ENCODE results near the gene TUBGCP5.
"Not testable (repeated sequence)": the region's sequence is repeated elsewhere in the genome, so short reads cannot be mapped to it uniquely, and the experiment has no call there.

Gene TUBGCP5

DNA sequence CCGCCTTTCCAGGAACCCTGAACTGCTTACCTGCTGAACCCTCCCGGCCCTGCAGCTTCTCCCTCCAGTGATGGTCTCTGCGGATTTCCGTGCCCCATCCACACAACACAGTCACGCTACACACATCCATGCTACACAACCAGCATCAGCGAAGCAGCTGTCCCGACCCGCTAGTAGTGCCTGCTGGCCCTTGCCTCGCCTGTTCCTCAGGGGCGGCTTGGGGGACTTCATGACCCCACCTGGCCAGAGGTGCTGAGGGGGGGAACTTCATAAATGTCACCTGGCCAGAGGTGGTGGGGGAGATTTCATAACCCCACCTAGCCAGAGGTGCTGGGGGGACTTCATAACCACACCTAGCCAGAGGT lies 530 bp upstream of the TUBGCP5 start:
- no peak for DNase-seq

DNA sequence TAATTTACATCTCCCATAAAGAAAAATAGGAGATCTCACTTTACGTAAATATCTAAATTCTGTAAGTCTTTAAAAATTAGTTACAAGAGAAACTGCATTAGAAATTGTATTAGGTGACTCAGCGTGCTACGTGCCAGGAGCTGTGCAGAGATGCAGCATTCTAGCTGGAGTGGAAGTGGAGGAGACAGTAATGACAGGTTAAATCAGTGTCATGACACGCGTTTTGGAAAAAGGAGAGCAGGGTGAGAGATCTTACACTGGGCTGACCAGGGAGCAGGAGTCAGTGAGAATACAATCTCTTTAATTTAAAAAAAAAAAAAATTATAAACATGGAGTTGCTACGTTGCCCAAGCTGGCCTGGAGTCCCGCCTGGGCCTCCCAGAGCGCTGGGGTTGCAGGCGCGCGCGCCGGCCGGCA lies 635 bp downstream of the TUBGCP5 start:
- no peak for DNase-seq

DNA sequence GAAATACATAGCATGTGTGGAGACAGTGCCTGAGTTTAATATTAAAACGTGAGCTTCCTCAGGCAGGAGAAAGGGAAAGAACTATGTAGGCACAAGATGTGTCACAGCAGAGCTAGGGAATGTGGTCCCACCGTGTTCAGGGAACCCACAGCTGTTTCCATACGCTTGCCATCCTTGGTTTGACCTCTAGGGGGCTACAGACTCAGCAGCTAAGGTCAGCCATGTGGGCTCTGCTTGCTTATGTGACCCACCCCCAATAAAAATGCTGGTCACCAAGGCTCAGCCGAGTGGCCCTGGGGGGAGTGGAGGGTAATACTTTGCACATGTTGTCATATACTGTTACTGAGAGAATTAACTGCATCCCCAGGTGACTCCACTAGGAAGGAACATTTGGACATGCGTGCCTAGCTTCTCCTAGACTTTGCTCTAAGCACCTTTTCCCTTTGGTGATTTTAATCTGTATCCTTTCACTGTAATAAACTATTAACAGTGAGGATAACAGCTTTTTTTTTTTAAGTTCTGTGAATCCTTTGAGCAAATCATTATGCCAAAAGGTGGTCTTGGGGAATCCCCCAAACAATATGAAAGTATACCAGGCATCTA lies 3.3 kb downstream of the TUBGCP5 start:
- peak; percentile 49 for DNase-seq

DNA sequence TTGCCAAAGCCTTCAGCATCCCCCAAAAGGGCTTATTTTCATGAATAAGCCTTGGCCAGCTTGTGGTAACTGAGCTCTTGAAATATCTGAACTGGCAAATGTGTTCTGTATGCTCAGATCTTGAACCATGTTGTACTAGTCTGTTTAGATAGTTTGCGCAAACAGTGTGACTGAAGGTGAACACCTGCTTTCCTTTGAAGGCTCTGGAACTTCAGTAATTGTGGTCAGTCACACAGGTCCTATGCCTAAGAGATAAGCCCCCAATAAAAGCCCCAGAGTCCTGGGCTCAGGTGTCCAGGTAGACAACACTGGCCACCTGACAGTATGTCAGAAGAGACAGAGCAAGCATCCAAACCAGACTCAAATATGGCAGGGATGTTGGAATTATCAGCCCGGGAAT lies 5.4 kb downstream of the TUBGCP5 start:
- no peak for DNase-seq

DNA sequence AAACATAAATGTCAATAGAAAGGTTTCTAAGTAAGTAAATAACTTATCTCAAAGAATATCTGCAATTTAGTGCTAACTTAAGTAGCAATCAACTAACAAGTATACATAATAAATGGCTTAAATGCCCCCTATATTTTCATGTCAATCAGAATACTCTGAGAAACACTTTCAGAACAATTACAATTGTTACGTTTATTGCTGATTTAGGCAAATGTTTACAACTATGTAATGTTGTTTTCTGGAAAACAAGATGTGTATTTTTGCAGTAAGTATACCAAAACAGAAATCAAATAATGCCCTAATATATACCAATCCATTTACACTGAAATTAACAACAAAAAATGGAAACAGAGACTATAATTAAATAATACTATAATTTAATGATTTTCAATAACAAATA lies 13.2 kb downstream of the TUBGCP5 start:
- no peak for DNase-seq

DNA sequence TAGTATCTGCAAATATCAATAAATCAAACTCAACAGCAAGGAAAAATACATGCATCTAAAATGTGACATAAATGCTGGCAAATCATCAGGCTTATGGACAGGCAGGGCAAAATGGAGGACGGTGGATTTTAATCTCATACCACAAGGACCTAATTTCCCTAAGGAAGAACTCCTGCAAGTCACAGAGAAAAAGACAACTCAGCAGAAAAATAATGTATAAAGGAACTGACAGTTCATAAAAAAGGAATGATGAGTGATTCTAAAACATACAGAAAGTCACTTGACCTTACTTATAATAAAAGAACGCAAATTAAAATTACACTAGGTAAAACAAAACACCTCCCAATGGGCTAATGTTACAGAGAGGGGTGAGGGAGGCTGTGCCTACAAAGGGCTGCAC lies 17.2 kb downstream of the TUBGCP5 start:
- no peak for DNase-seq

DNA sequence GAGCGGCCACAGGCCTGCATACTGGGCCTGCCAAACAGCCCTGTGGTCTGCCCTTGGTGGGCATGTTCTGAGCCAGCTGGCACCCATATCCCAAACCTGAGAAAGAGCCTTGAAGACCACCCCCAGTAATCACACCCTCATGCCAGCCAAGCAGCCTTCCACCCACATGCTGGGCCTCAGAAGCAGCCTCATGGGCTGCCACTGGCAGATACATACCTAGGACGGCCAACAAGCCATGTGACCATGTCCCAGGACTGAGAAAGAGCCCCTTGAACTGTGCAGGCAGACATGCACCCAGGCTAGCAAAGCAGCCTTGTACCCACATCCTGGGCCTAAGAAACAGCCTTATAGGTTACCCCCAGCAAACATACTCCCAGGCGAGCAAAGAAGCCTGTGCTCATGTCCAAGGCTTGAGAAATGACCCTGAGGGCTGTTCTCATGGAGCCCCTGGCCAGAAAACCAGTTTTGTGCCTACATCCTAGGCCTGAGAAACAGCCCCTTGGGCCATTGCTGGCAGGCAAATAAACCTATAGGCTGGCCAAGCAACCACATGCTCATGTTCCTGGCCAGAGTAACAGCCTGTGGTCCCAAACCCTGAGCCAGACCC lies 24.9 kb downstream of the TUBGCP5 start:
- DNase-seq = no peak

DNA sequence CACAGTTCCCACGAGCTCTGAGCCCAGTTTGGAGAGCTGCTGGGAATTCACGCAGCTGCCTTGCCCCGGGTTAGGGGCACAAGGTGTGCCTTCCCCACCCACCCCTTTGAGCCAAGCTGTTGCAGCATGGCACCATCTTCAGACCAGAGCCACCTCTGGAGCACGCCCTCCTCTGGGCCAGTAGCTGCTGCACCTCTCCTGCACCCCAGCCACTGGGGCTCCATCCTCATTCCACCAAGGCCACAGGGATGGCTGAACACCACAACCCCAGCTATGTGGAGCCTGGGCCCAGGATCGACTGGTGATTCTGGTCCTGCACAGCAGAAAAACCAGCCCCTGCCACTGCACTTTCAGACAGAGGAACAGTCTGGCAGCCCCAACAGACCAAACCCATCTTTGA lies 25.7 kb downstream of the TUBGCP5 start:
- no peak for DNase-seq

DNA sequence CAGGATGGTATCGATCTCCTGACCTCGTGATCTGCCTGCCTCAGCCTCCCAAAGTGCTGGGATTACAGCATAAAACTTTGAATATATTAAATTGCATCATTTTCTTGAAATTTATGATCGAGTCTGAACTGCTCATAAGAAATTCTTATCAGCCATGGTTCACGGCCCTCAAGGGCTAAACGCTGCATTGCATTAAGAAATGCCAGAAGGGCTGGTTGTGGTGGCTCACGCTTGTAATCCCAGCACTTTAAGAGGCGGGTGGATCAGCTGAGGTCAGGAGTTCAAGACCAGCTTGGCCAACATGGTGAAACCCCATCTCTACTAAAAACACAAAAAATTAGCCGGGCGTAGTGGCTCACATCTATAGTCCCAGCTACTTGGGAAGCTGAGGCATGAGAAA lies 26.8 kb downstream of the TUBGCP5 start:
- not testable (repeated sequence) for DNase-seq

DNA sequence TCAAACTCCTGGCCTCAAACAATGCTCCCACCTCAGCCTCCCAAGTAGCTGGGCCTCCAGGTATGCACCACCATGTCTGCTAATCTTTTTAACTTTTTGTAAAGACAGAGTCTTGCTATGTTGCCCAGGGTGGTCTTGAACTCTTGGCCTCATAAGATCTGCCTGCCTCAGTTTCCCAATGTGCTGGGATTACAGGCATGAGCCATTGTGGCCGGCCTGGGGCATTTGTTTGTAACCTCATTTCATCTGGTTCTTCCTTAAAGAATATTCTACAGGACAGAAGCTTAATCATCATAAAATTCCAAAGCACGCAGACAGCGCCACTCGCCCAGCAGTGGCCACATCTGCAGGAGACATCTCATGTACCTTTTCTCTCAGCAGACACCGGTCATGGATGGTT lies 35.6 kb downstream of the TUBGCP5 start:
- no peak for DNase-seq

DNA sequence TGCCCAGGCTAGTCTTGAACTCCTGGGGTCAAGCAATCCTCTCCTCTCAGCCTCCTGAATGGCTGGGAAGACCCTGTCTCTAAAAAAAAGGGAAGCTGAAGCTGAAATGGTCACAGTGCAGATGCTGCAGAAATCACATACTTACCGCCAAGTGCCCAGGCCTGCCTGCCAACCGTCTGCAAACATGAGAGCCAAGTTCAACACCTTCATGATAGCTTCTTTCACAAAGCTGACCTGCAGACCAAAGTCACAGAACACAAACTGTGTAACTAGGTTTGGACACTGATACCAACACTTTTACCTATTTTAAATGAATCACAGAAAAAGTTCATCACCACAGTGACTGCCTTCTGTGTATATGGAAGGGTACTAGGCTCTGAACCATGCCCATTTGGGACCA lies 36.4 kb downstream of the TUBGCP5 start:
- DNase-seq = no peak

DNA sequence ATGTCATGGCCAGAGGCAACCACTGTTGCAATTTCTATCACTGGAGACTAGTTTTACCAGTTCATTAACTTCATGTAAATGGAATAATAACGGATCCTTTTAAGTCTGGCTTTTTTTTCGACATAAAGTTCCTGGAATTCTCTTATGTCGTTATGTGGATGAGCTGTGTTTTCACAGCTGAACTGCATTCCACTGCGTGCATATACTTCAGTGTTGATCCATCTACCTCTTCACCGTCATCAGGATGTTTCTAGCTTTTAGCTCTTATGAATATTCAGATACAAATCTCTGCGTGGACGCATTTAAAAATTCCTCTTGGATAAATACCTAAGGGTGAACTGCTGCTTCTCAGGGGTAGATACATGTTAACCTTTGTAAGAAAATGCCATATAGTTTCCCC lies 43.6 kb downstream of the TUBGCP5 start:
- no peak for DNase-seq

DNA sequence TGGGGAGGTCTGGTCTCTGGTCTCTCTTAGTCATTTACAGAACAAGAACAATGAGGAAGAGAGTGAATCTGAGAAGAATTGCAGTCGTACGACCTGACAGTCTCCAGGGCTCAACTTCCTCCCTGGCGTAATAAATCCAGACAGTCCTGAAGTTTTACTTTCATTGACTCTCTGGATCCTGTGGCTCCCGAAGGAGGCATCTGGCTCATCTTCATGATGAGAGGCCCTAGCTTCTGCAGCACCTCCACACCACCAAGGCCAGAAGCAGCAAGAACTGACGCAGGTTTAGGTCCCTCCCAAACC lies 47.4 kb downstream of the TUBGCP5 start:
- DNase-seq = no peak

DNA sequence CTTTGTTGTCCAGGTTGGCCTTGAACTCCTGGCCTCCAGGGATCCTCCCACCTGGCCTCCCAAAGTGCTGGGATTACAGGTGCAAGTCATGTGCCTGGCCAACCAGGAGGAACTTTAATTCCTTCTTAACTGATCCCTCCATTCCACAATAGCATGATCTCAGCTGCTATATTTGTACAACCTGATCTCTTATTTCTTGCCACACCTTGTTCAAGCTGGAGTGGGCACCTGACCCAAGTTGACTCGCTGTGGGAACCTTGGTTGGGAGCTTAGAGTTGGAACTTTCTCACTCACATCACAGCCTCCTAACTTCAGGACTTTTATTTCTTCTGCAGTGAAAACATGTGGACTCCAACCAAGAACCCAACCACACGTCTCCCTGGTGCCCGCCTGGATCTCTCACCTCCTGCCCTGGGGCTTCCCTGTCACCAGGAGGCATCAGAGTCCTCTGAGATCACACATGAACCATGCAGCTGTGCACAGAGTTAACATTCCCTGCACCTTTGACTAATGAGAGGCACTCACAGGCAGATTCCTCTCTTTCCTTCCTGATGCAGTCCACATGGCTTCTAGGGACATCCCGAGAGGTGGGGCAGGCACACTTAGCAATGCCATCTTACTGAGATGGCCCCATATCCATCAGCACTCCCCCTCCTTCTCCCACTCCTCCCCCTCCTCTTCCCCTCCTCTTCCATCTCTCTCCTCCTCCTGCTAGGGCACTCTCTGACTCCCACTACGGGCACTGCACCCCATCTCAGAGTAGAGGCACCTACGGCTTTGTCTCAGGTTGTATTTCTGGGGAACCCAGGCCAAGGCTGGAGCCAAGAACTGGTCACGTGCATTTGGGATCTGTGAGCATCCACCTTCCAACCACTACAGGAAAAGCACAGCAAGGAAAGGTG lies 49.5 kb downstream of the TUBGCP5 start:
- no peak for DNase-seq

DNA sequence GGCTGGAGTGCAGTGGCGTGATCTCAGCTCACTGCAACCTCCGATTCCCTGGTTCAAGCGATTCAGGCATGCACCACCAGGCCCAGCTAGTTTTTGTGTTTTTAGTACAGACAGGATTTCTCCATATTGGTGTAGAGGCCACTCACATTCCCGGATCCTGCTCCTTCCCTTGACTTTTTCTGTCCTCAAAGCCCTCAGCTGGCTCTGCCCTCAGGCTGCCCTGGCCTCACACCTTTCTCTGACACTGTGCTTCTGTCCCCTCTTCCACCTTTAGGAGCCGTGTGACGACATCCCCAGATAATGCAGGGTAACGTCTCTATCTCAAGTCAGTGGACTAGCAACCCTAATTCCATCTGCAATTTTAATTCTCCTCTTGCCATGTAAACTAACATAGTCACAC lies 50.6 kb downstream of the TUBGCP5 start:
- no peak for DNase-seq

DNA sequence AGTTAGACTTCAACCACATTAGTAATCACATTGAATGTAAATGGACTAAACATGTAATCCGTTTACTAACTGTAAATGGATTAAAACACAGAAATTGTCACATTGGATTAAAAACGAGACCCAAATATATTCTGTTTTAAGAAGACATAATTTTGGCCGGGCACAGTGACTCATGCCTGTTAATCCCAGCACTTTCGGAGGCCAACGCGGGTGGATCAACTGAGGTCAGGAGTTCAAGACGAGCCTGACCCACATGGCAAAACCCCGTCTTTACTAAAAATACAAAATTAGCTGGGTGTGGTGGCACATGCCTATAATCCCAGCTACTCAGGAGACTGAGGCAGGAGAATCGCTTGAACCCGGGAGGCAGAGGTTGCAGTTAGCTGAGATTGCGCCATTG lies 57.4 kb downstream of the TUBGCP5 start:
- DNase-seq = not testable (repeated sequence)

DNA sequence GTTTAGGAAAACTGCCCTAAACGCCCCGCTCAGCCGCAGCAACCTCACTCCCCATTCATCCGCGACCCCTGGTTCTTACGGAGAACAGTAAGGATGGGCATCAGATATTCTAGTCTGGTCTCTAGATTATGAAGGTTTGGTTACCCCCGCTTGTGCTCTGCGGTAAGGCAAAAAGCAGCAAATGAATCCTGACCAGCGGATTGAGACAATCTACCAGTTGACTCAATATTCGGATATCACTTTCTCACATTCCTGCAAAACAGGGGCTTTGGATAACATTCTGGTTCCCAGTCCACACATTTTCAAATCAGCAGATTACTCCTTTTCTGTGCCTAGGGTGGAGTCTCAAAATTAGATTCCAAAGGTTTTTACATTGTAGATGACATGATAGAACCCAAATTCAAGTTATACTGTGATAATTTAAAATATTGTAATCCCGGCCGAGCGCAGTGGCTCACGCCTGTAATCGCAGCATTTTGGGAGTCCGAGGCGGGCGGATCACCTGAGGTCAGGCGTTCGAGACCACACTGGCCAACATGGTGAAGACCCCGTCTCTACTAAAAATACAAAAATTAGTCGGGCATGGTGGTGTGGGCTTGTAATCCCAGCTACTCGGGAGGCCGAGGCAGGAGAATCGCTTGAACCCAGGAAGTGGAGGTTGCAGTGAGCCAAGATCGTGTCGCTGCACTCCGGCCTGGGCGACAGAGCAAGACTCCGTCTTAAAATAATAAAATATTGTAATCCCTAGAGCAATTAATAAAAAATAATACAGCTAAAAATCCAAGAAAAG lies 58.1 kb downstream of the TUBGCP5 start:
- DNase-seq = no peak

DNA sequence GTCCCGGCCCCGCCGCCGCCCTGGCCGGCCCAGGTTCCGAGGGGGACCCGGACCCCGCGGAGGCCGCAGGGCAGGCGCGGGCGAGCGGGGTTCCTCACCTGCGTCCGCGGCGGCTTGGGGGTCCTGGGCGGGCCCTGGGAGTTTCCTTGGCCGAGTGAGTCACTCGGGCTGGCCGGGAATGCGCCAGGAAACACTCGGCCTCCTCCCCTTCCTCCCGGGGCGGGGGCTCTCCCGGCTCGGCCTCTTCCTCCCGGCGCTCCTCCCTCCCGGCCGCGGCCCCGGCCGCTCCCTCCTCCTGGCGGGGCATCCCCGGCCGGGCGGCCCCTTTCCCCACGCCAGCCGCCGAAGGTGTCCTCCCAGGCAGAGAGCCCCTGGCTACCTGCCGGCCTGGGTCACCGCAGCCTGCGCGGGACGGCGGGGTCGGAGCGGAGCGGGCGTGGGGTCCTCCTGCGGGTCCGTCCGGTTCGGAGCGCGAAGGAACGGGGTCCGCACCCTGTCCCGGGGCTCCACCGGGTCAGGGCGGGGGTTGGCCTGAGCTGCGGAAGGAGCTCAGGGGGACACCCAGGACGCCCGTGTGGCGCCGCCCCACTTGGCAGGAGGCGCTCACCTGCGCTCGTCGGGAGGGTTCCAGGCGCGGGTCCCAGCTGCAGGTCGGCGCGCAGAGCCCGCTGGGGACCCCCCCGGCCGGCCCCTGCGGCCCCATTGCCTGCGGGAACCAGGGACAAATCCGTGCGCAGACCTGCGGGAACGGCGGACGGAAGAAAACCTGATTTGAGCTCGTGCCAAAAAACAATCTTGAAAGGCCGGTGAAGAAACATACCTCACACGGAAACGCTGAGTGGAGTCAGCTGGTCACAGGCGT lies 58.9 kb downstream of the TUBGCP5 start, which contains the start of gene CYFIP1:
Gene CYFIP1 (minus strand): TSS at position 180 of the 862 bp plus-strand sequence. CDS start 33,083 bp downstream, outside the sequence.
- peak; percentile 17 for DNase-seq

DNA sequence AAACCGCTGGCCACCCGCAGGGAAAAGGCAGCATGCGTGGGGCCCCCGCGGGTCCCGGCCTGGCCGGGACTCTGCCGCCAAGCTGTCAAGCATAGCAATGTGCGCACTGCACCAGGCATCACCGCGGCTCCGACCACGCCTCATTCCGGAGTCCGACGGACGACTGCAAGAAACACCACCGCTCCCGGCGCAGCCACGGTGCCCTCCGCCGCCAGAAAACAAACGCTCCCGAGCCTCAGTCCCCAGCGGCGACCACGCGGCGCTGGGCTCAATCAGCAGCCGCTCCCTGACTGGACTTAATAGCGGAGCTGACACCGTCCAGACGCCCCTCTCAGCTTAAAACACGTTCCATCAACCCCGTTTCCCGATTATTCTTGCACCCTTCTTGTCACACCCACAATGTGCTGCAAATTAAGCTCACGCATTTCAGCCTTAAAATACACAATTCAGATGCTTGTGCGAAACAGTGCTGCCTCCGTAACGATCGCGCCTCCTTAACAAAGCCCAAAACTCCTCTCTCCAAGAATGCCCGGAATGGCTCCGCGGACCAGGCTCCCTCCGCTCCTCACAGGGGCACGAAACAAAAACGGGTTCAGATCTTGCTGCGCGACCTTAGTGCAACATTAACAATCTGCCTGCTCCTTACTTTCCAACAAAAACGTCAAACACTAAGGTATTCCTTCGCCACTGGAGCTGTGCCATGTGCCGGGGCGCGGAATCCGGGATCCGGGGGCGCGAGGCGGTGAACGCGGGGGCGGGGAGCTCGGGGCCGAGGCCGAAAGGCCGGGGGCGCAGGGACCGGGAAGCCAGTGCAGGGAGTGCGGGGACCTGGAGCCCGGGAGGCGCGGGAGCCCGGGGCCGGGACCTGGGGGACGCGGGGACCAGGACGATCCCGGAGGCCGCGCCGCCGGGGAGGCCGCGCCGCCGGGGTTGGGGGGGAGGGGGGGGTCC lies 59.9 kb downstream of the TUBGCP5 start:
- DNase-seq = peak; percentile 22

DNA sequence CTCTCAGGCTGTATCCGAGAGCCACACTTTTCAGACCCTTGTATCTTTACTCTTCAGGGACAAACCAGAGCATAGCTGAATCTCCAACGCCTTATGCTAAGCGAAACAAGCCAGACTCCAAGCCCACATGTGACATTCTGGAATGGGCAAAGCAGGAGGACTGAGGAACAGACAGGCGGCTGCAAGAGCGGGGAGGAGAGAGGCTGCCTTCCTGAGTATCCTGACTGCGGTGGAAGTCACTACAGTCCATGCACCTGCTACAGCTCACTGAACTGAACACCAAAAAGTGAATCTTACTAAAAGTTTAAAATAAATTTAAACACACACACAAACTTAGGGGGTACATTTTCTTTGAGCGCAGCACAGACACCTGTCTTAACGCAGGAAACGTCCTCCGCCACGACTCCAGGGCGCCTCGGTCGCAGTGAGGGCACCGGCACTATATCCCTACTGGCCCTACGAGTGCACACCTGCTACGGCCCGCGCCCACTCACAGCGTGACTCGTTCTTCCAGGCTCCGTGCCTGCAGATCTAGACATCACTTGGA lies 60.6 kb downstream of the TUBGCP5 start:
- no peak for DNase-seq

DNA sequence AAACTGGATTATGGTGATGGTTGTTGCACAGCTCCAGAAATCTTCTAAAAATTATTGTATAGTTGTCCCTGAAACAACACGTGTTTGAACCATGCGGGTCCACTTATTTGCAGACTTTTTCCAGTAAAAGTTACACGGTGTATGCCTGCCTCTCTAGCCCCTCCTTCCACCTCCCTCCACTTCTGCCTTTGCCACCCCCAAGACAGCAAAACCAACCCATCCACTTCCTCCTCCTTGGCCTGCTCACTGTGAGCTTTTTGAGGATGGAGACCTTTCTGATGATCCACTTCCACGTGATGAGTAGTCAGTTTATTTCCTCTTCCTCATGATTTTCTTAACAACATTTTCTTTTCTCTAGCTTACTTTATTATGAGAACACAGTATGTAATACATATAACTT lies 64.6 kb downstream of the TUBGCP5 start:
- DNase-seq = no peak
